ENCODE data around the gene HEXIM1.

HEXIM1 gene

GRCh38 chr17:45146592-45146889, 1.7 kb upstream of the HEXIM1 start:
- Histone ChIP-seq H3K27me3 (no peaks in the 10 kb centered on the region), H3K36me3 (no peaks in the 10 kb centered on the region), H3K27ac (peak overlapping the region; percentile 95 to 99), H3K4me3 (peak overlapping the region; percentile 74 to 78), H3K4me1 (peaks cover 0 to 53% (median 42%) of the 10 kb centered on the region in 4 donors), H3K9me3 (no peaks in the 10 kb centered on the region)
- TF ChIP-seq, protein P1, sequence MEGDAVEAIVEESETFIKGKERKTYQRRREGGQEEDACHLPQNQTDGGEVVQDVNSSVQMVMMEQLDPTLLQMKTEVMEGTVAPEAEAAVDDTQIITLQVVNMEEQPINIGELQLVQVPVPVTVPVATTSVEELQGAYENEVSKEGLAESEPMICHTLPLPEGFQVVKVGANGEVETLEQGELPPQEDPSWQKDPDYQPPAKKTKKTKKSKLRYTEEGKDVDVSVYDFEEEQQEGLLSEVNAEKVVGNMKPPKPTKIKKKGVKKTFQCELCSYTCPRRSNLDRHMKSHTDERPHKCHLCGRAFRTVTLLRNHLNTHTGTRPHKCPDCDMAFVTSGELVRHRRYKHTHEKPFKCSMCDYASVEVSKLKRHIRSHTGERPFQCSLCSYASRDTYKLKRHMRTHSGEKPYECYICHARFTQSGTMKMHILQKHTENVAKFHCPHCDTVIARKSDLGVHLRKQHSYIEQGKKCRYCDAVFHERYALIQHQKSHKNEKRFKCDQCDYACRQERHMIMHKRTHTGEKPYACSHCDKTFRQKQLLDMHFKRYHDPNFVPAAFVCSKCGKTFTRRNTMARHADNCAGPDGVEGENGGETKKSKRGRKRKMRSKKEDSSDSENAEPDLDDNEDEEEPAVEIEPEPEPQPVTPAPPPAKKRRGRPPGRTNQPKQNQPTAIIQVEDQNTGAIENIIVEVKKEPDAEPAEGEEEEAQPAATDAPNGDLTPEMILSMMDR (IDR thresholded peaks at IDR 0.05) = no peak
- intact Hi-C loops (cut with DNase I; ENCODE audit: low total_unique reads) = no loop called here
- no peak for DNase-seq

DNA sequence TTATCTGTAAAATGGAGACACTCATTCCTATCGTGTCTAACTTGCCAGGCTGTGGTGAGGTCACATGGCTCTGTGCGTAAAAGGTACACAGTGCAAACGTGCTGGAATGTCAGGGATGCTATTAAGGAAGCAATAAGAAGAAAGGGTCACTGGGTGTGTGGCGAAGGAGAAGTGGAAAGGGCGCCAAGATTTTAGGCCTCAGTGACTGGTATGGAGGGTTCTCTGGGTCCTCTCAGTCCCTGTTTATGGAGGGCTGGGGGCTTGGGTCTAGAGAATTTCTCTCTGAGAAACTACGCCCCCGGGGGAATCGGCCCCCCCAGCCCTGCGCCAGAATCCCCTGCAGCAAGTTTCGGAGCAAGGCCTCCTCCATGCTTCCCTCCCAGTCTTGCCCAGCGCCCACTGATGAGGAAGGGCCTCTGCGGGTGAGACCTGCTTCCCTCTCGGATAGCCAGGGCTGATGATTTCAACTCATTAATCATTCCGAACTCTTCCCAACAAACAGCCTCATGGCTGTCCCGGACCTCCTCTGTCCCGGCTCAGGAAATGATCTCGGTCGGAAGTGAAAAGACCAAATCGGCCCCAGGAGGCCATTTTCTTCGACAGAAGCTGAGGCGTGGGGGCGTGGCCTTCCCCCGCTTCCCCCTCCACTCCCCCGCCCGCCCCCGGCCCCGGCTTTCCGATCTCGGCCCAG, 1.2 kb upstream of the HEXIM1 start:
- intact Hi-C loops (cut with DNase I; ENCODE audit: low total_unique reads) = no loop called here
- Histone ChIP-seq H3K4me3 (peak overlapping the region; percentile 74 to 78), H3K36me3 (no peaks in the 10 kb centered on the region), H3K27me3 (no peaks in the 10 kb centered on the region), H3K27ac (peak overlapping the region; percentile 95 to 99), H3K4me1 (peaks cover 0 to 58% (median 47%) of the 10 kb centered on the region in 4 donors), H3K9me3 (no peaks in the 10 kb centered on the region)
- DNase-seq = peak; percentile 75 to 89
- TF ChIP-seq, protein P1 (IDR thresholded peaks at IDR 0.05) = no peak

- no peaks in the 10 kb centered on the region for H3K36me3 ChIP-seq
- peak; percentile 77 to 90 for DNase-seq
- H3K9me3 ChIP-seq = no peaks in the 10 kb centered on the region
- peak overlapping the region; percentile 95 to 99 for H3K27ac ChIP-seq
- TF ChIP-seq, protein P1 (IDR thresholded peaks at IDR 0.05) = no peak
- peaks cover 0 to 65% (median 54%) of the 10 kb centered on the region in 4 donors for H3K4me1 ChIP-seq
- peak overlapping the region; percentile 74 to 78 for H3K4me3 ChIP-seq
- no peaks in the 10 kb centered on the region for H3K27me3 ChIP-seq
- intact Hi-C loops (cut with DNase I; ENCODE audit: low total_unique reads) = no loop called here
Measured at GRCh38 chr17:45147581-45148182, 593 bp upstream of the HEXIM1 start.

DNA sequence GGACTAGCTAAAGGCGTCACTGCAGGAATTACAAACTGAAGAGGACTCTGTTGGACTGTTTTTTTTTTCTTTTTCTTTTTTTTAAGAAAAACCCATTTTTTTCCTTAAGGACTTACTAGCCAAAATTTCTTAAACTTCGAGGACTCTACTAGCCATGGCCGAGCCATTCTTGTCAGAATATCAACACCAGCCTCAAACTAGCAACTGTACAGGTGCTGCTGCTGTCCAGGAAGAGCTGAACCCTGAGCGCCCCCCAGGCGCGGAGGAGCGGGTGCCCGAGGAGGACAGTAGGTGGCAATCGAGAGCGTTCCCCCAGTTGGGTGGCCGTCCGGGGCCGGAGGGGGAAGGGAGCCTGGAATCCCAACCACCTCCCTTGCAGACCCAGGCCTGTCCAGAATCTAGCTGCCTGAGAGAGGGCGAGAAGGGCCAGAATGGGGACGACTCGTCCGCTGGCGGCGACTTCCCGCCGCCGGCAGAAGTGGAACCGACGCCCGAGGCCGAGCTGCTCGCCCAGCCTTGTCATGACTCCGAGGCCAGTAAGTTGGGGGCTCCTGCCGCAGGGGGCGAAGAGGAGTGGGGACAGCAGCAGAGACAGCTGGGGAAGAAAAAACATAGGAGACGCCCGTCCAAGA, 878 bp downstream of the HEXIM1 start:
- DNase-seq = peak; percentile 84 to 95
- no peaks in the 10 kb centered on the region for H3K27me3 ChIP-seq

More for the DNA sequence above, 878 bp downstream of the HEXIM1 start:
- intact Hi-C loops (cut with DNase I; ENCODE audit: low total_unique reads) = no loop called here
- Histone ChIP-seq H3K4me3 (peak overlapping the region; percentile 74 to 78), H3K27ac (peak overlapping the region; percentile 95 to 97), H3K4me1 (peaks cover 0 to 63% (median 48%) of the 10 kb centered on the region in 4 donors), H3K36me3 (no peaks in the 10 kb centered on the region), H3K9me3 (no peaks in the 10 kb centered on the region)
- TF ChIP-seq, protein P1 (IDR thresholded peaks at IDR 0.05) = peak; percentile 74 to 94
